HL-60 (cell line): Measurements from ENCODE around the gene PKIB.

Experiments
- CTCF ChIP-seq: IDR thresholded peaks from one replicate; pipeline ENCODE4 v1.5.1; 2011; ENCODE audit warnings: low read length, control low read depth, inconsistent platforms; ENCODE audit not compliant: insufficient read depth
- POLR2AphosphoS5 ChIP-seq: IDR thresholded peaks from 2 replicates; pipeline ENCODE4 v1.6.1; 2012; ENCODE audit warnings: low read depth

- no peak for TF ChIP-seq CTCF
- TF ChIP-seq POLR2AphosphoS5, result no peak
Observed at GRCh38 chr6:122736616-122737015, 126.4 kb downstream of the PKIB start.
